GM18519 (cell line): ENCODE data around the gene KRT14.
"Not testable (repeated sequence)": the region's sequence is repeated elsewhere in the genome, so short reads cannot be mapped to it uniquely, and the experiment has no call there.

Experiments
- ATAC-seq: cut with Tn5 transposase; IDR thresholded peaks from one replicate; pipeline ENCODE4 v1.9.1; 2021; ENCODE audit warnings: mild to moderate bottlenecking, moderate library complexity; ENCODE audit not compliant: unreplicated experiment, low FRiP score

The KRT14 gene

GRCh38 chr17:41586863-41587495 is at the start of gene KRT14:
Gene KRT14 (minus strand): TSS chr17:41586895. CDS start chr17:41586834, 61 bp downstream.
- no peak for ATAC-seq

GRCh38 chr17:41635121-41636097 is 48.7 kb upstream of the KRT14 start:
- ATAC-seq, result no peak

GRCh38 chr17:41634639-41635038 is 47.9 kb upstream of the KRT14 start:
- no peak for ATAC-seq

GRCh38 chr17:41633556-41634199 is 47.0 kb upstream of the KRT14 start:
- no peak for ATAC-seq

- ATAC-seq, result no peak
These were observed 45.9 kb upstream of the KRT14 start for GRCh38 chr17:41632482-41633105.

GRCh38 chr17:41631898-41632285 is 45.2 kb upstream of the KRT14 start:
- ATAC-seq, result no peak

GRCh38 chr17:41631025-41631897 is 44.6 kb upstream of the KRT14 start:
- ATAC-seq, result no peak

- ATAC-seq, result no peak
These were observed 43.4 kb upstream of the KRT14 start for GRCh38 chr17:41629826-41630670.

GRCh38 chr17:41629316-41629715 is 42.6 kb upstream of the KRT14 start:
- ATAC-seq, result no peak

GRCh38 chr17:41628621-41629255 is 42.0 kb upstream of the KRT14 start:
- not testable (repeated sequence) for ATAC-seq

GRCh38 chr17:41628073-41628370 is 41.3 kb upstream of the KRT14 start:
- ATAC-seq, result not testable (repeated sequence)

- ATAC-seq, result no peak
These were observed 40.8 kb upstream of the KRT14 start for GRCh38 chr17:41627316-41628072.

- ATAC-seq, result not testable (repeated sequence)
These were observed 40.2 kb upstream of the KRT14 start for GRCh38 chr17:41626914-41627295.

GRCh38 chr17:41626028-41626913 is 39.6 kb upstream of the KRT14 start:
- not testable (repeated sequence) for ATAC-seq

- ATAC-seq, result no peak
These were observed 38.9 kb upstream of the KRT14 start for GRCh38 chr17:41625602-41626001.

GRCh38 chr17:41624208-41625101 is 37.8 kb upstream of the KRT14 start, which contains the start of gene KRT17:
Gene KRT17 (minus strand): TSS chr17:41624575. CDS start chr17:41624509, 66 bp downstream.
- ATAC-seq, result no peak
